GM19238 (cell line): ENCODE measurements around the gene FAAH.

Experiments used
- DNase-seq: peaks from one replicate; pipeline ENCODE4 v3.0.0; 2011; ENCODE audit warnings: low spot score; ENCODE audit not compliant: insufficient read length

The FAAH gene

GRCh38 chr1:46449223-46450159 is 55.4 kb downstream of the FAAH start:
- DNase-seq = no peak

- DNase-seq = no peak
These were observed 56.0 kb downstream of the FAAH start for GRCh38 chr1:46450160-46450517.

- DNase-seq = no peak
These were observed 58.1 kb downstream of the FAAH start for GRCh38 chr1:46451948-46452930.

- DNase-seq = no peak
These were observed 58.8 kb downstream of the FAAH start for GRCh38 chr1:46452931-46453325.

GRCh38 chr1:46453449-46453848 is 59.3 kb downstream of the FAAH start:
- no peak for DNase-seq

- no peak for DNase-seq
These were observed 61.8 kb downstream of the FAAH start for GRCh38 chr1:46455951-46456350.

- DNase-seq = no peak
These were observed 62.4 kb downstream of the FAAH start for GRCh38 chr1:46456411-46456963.

GRCh38 chr1:46457178-46457577 is 63.1 kb downstream of the FAAH start:
- DNase-seq = no peak

- no peak for DNase-seq
These were observed 64.1 kb downstream of the FAAH start for GRCh38 chr1:46458190-46458589.

GRCh38 chr1:46458846-46459245 is 64.7 kb downstream of the FAAH start:
- DNase-seq = no peak

GRCh38 chr1:46459315-46459714 is 65.2 kb downstream of the FAAH start:
- DNase-seq = no peak

- DNase-seq = no peak
These were observed 67.1 kb downstream of the FAAH start for GRCh38 chr1:46461017-46461808.

- DNase-seq = no peak
These were observed 67.8 kb downstream of the FAAH start for GRCh38 chr1:46461809-46462448.
